Measurements from ENCODE around the gene EVA1A.

Gene EVA1A

GRCh38 chr2:75589391-75590105 lies 28.8 kb upstream of the EVA1A start:
- DNase-seq = peak; percentile 66

GRCh38 chr2:75587954-75588587 lies 27.3 kb upstream of the EVA1A start:
- peak; percentile 98 for DNase-seq

- DNase-seq = no peak
Observed at GRCh38 chr2:75586971-75587370, 26.2 kb upstream of the EVA1A start.

GRCh38 chr2:75582840-75583239 lies 22.1 kb upstream of the EVA1A start:
- DNase-seq = peak; percentile 42

GRCh38 chr2:75580606-75581005 lies 19.9 kb upstream of the EVA1A start:
- DNase-seq = no peak

GRCh38 chr2:75580156-75580555 lies 19.4 kb upstream of the EVA1A start:
- DNase-seq = no peak

GRCh38 chr2:75579186-75579585 lies 18.4 kb upstream of the EVA1A start:
- DNase-seq = no peak

GRCh38 chr2:75577280-75577679 lies 16.5 kb upstream of the EVA1A start:
- no peak for DNase-seq

GRCh38 chr2:75574106-75574505 lies 13.4 kb upstream of the EVA1A start:
- no peak for DNase-seq

- no peak for DNase-seq
Observed at GRCh38 chr2:75573145-75573878, 12.6 kb upstream of the EVA1A start.

- DNase-seq = peak; percentile 28
Observed at GRCh38 chr2:75571730-75572430, 11.1 kb upstream of the EVA1A start.

- DNase-seq = peak; percentile 37
Observed at GRCh38 chr2:75570948-75571729, 10.4 kb upstream of the EVA1A start.

- DNase-seq = no peak
Observed at GRCh38 chr2:75570024-75570947, 9.5 kb upstream of the EVA1A start.

- no peak for DNase-seq
Observed at GRCh38 chr2:75569546-75569945, 8.8 kb upstream of the EVA1A start.

GRCh38 chr2:75568174-75568573 lies 7.4 kb upstream of the EVA1A start:
- DNase-seq = no peak

- peak; percentile 85 for DNase-seq
Observed at GRCh38 chr2:75565472-75566462, 5.0 kb upstream of the EVA1A start.

- DNase-seq = no peak
Observed at GRCh38 chr2:75564713-75565359, 4.1 kb upstream of the EVA1A start.

GRCh38 chr2:75564026-75564688 lies 3.4 kb upstream of the EVA1A start:
- DNase-seq = no peak

GRCh38 chr2:75563591-75563990 lies 2.9 kb upstream of the EVA1A start:
- no peak for DNase-seq
